ENCODE measurements around the gene NTMT2.

NTMT2 gene

GRCh38 chr1:170205301-170205700 is 59.5 kb downstream of the NTMT2 start:
- DNase-seq (ENCODE audit: low read depth in 1 of 2, low spot score in 1 of 2), result no peak

- no peak for DNase-seq (ENCODE audit: low read depth in 1 of 2, low spot score in 1 of 2)
These were observed 63.4 kb downstream of the NTMT2 start for GRCh38 chr1:170209125-170209524.

GRCh38 chr1:170210142-170210541 is 64.4 kb downstream of the NTMT2 start:
- no peak for DNase-seq (ENCODE audit: low read depth in 1 of 2, low spot score in 1 of 2)

DNA sequence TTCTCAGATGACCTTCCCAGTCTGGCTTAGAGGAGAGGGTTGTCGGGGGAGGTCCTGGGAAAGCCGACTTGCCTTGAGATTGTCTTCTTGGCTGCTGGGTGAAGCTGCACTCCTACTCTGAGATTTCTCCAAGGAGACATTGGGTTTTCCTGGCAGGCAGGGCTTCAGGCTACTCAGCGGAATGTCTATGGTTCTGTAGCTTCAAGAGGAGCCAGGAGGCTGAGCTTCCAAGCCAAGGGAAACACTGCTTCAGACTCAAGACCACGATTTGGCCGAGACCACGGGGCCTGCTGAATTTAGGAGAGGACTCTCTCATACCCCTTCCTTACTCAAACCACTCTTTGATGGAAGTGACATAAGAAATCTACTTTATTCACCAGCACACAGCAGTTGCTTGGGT is 67.8 kb downstream of the NTMT2 start:
- no peak for DNase-seq (ENCODE audit: low read depth in 1 of 2, low spot score in 1 of 2)

DNA sequence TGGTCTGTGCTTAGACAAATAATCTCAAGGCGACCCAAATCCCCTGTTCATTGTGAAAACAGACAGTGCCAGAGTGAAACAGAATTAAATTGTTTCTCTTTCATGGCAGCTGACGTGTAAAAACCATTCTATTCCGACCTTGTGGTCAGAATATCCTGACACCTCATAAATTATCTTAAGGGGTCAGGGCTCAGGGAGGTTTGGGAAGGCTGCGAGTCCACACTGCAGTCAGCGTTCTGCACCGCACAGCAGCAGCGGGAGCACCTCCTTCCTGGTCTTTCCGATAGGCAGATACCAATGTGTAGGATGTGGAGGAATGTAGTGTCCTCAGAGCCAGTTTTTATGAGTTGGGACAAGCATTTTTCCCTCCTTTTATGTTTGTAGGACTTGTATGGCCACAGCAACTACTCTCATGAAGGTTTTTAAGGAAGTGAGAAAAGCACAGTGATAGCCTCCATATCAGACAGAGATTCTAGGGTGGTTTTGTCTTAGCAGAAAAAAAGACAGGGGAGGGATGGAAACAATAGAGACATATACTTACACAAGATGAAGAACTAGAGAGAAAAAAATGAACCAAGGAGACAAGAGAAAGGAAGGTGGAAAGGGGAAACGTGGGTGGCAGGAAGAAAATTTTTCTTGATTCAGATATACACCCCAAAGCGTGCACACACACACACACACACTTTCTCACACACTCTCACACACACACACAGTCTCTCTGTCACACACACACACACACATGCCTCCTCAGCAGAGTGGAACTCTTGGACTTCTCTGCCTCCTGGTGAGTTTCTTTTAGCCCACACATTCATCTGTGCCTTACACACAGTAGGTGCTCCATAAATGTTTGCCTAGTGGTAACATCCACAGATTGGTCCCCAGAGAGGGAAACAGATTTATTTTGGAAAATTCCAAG is 68.6 kb downstream of the NTMT2 start:
- DNase-seq (ENCODE audit: low read depth in 1 of 2, low spot score in 1 of 2), result no peak

GRCh38 chr1:170215072-170215885 is 69.5 kb downstream of the NTMT2 start:
- no peak for DNase-seq (ENCODE audit: low read depth in 1 of 2, low spot score in 1 of 2)

DNA sequence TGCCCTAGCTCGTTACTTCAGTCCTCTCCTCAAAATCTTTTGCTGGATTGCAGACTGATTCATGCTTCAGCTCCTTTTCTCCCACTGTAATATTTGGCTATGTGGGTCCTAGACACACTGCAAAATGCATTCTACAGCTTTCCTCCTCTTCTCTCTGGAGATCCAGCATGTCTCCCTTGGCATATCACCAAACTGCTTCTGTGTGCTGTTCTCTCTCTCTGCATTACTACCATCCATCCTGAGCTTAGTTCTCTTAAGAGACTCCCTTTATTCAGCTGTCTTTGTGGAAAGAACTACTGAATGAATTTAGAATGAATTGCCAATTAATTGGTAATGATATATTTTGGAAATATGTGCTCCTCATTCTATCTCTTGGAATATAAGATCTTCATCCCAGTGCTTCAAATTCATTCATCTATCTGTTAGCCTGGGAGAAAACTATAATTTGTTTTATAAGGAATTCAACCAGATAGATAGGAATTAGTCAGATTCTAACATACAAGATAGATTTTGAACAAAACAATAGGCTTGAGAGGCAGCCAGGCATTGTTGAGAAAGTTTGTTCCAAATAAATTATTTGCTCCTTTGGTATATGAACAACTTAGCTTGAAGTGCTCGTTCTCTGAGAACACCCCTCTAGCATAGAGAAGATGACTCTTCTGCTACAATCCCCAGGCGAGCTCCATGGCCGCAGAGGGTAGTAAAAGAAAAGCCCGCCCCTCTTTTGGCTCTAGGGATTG is 71.9 kb downstream of the NTMT2 start:
- DNase-seq (ENCODE audit: low read depth in 1 of 2, low spot score in 1 of 2), result no peak

DNA sequence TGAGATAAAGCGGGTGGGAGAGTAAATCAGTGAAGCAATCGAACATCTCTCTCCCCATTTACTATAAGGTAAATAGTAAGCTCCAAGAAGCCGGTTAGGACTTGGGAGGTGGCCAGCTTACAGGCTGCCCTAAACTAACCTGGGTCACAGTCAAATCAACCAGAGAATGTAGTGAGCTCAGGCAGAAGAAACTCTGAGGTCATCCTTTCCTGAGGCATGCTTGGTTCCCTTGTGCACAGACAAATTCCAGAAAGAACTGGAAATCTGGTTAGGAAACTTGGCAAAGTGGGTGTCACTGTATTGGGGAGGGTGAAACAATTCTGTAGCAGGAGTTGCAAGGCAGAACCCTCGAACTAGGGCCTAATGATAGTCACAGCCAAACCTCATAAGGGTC is 72.5 kb downstream of the NTMT2 start:
- DNase-seq (ENCODE audit: low read depth in 1 of 2, low spot score in 1 of 2), result no peak
